ENCODE results near the gene CAMK2D. TPM values are rescaled to one million over a fixed set of nuclear protein-coding genes. Genes with fewer than 3 reads are reported as not detected.

The CAMK2D gene
- total RNA-seq, 4 donors from 2014 or later, result 48.2 to 66.2 (median 51.2) TPM

- H3K27ac ChIP-seq (replicated peaks in 1 of 4), result no peak overlapping the region
- no peaks in the 10 kb centered on the region for H3K9me3 ChIP-seq
- no peaks in the 10 kb centered on the region for H3K27me3 ChIP-seq
- no peak overlapping the region for H3K4me3 ChIP-seq
- TF ChIP-seq CTCF (IDR thresholded peaks at IDR 0.05) (no peak), POLR2A (IDR thresholded peaks at IDR 0.05; ENCODE audit: low read depth) (no peak), EP300 (IDR thresholded peaks at IDR 0.05) (no peak), POLR2AphosphoS5 (IDR thresholded peaks at IDR 0.05) (no peak)
- intact Hi-C loops (cut with DNase I), result no loop called here
- no peak for DNase-seq (ENCODE audit: extremely low spot score)
- WGBS, result 58% methylated on average over 3 of the region's 3 CpGs
- peaks cover 0 to 19% (median 11%) of the 10 kb centered on the region in 4 donors for H3K4me1 ChIP-seq
- peaks cover 0 to 22% (median 7%) of the 10 kb centered on the region in 4 donors for H3K36me3 ChIP-seq
Observed at GRCh38 chr4:113497154-113497884, 264.2 kb downstream of the CAMK2D start.

- 80% methylated on average over 2 of the region's 2 CpGs for WGBS
- intact Hi-C loops (cut with DNase I), result no loop called here
- H3K4me3 ChIP-seq, result no peak overlapping the region
Observed at GRCh38 chr4:113496698-113497097, 264.8 kb downstream of the CAMK2D start.

GRCh38 chr4:113495790-113496189 lies 265.7 kb downstream of the CAMK2D start:
- 100% methylated on average over 6 of the region's 6 CpGs for WGBS
- peaks cover 0 to 22% (median 7%) of the 10 kb centered on the region in 4 donors for H3K36me3 ChIP-seq
- H3K27me3 ChIP-seq, result no peaks in the 10 kb centered on the region
- peaks cover 0 to 19% (median 11%) of the 10 kb centered on the region in 4 donors for H3K4me1 ChIP-seq
- no peak for DNase-seq (ENCODE audit: extremely low spot score)
- H3K4me3 ChIP-seq, result no peak overlapping the region
- no peaks in the 10 kb centered on the region for H3K9me3 ChIP-seq
- H3K27ac ChIP-seq (replicated peaks in 1 of 4), result no peak overlapping the region
- intact Hi-C loops (cut with DNase I), result no loop called here
- TF ChIP-seq POLR2A (IDR thresholded peaks at IDR 0.05; ENCODE audit: low read depth), result no peak
- TF ChIP-seq CTCF (IDR thresholded peaks at IDR 0.05), result no peak
- no peak for TF ChIP-seq POLR2AphosphoS5 (IDR thresholded peaks at IDR 0.05)
- no peak for TF ChIP-seq EP300 (IDR thresholded peaks at IDR 0.05)

More at GRCh38 chr4:113496698-113497097, 264.8 kb downstream of the CAMK2D start:
- Histone ChIP-seq H3K27me3 (no peaks in the 10 kb centered on the region), H3K27ac (replicated peaks in 1 of 4) (no peak overlapping the region), H3K9me3 (no peaks in the 10 kb centered on the region), H3K4me1 (peaks cover 0 to 19% (median 11%) of the 10 kb centered on the region in 4 donors), H3K36me3 (peaks cover 0 to 22% (median 7%) of the 10 kb centered on the region in 4 donors)
- no peak for DNase-seq (ENCODE audit: extremely low spot score)
- TF ChIP-seq POLR2AphosphoS5 (IDR thresholded peaks at IDR 0.05) (no peak), CTCF (IDR thresholded peaks at IDR 0.05) (no peak), EP300 (IDR thresholded peaks at IDR 0.05) (no peak), POLR2A (IDR thresholded peaks at IDR 0.05; ENCODE audit: low read depth) (no peak)

- TF ChIP-seq POLR2AphosphoS5 (IDR thresholded peaks at IDR 0.05) (no peak), CTCF (IDR thresholded peaks at IDR 0.05) (no peak), POLR2A (IDR thresholded peaks at IDR 0.05; ENCODE audit: low read depth) (no peak), EP300 (IDR thresholded peaks at IDR 0.05) (no peak)
- no peaks in the 10 kb centered on the region for H3K27me3 ChIP-seq
- H3K27ac ChIP-seq (replicated peaks in 1 of 4), result no peak overlapping the region
- no peak overlapping the region for H3K4me3 ChIP-seq
- DNase-seq (ENCODE audit: extremely low spot score), result no peak
- no peaks in the 10 kb centered on the region for H3K9me3 ChIP-seq
- intact Hi-C loops (cut with DNase I), result no loop called here
- WGBS, result 83% methylated on average over 6 of the region's 6 CpGs
- no peaks in the 10 kb centered on the region for H3K36me3 ChIP-seq
- peaks cover 0 to 3% (median 0%) of the 10 kb centered on the region in 4 donors for H3K4me1 ChIP-seq
Observed at GRCh38 chr4:113483131-113483530, 278.4 kb downstream of the CAMK2D start.

All from esophagus muscularis mucosa (tissue), 4 donors.